ENCODE data around the gene TBC1D3B. TPM values are rescaled to one million over a fixed set of nuclear protein-coding genes. Genes with fewer than 3 reads are reported as not detected.
"Not testable (repeated sequence)": the region's sequence is repeated elsewhere in the genome, so short reads cannot be mapped to it uniquely, and the experiment has no call there.

Gene TBC1D3B
- total RNA-seq, 1 donor from 2014 or later: 3.3 TPM

DNA sequence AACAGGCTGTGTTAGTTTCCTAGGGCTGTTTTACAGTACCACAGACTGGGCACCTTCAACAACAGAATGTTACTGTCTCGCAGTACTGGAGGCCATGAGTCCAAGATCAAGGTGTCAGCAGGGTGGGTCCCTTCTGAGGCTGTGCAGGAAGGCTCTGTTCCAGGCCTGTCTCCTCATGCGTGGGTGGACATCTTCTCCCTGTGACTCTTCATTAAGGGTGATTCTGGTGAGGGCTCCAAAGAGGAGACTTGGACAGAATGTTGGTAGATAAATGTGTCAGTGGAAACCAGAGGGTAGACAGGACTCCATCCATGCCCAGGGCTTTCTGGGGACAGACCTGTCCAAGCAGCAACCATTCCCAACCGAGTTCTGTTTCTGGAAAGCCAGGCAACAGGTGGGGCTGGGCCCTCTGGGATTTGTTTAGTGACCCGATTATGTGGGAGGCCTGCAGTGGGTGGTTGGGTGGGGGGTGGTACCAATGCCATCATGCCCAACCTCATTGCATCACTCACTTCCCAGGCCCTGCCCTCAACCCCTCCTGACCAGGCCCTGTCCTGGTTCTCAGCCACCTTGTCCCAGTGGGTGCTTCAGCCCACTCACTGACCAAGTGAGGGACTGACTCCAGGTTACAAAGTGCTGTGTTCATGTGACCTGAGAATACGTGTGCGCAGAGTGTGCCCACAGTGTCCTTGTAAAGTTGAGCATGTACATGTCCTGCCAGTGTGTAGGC, 5.2 kb upstream of the TBC1D3B start:
- not testable (repeated sequence) for DNase-seq

DNA sequence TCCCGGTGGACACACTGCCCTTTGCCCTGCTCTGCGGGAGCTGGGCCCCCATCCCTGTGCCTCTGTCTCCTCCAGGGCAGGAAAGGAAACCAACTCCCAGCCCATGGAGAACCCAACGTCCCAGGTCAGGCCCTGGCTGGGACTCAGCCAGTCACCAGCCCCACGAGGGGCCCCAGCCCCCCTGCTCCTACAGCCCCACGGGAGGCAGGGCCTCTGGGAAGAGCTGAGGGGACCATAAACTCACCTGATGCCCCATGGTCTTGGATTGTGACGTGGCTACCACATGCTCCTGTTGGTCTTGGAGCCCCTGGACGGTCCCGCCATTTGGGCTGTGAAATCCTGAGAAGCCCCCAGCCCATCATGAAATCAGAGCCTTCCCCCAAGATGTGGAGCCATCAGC, 7.6 kb downstream of the TBC1D3B start:
- not testable (repeated sequence) for DNase-seq

DNA sequence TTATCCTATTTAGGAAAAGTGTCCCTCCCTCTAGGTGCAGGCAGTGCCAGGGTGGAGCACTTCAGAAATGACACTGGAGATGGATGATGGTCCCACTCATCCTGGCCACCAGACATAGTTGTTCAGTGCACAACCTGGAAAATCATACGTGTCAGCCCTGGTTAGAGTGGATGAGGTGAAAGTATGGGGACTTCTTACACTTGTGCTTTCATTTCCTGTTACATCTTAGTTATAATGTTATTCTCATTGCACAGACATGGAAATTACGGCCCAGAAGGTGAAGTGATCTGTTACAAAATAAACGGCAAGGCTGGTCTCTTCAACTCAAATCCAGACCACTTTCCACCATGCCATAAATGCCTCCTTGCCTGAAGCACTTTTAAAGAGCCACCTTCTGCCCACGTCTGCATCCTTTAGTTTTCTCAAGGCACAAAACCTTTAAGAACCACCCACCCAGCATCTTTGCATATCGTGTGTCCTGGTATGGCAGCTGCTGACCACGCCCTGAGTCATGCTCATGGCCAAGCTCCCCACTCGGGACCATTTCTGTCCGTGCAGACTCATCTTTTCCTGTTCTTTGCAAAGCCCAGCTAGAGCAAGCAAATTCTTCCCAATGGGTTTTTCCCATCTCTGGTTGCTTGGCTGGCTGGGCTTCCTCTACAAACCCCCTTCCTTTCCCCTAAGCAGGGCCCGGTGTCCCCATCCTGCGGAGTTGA, 22.4 kb downstream of the TBC1D3B start:
- no peak for DNase-seq

DNA sequence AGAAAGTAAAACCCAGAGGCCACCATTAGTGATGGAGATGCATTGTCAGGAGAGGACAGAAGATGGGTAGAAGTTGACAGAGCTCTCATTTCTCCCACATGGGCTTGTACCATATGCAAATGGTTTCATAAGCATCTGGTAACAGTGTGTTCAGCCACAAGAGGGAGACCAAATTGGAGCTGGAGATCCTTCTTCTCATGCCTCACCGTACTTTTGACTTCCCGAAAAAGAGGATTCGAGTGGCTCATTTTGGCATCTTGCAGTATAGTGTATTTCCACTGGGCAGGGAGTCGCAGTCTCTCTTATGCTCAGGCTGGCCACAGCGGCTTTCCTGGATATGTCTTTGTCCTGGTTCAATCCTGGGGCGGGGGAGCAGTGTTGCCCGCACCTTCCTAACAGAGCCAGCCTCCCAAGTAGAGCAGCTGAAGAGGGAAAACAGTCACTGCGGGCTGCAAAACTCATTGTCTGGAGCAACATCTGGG, 23.8 kb downstream of the TBC1D3B start:
- DNase-seq: no peak

DNA sequence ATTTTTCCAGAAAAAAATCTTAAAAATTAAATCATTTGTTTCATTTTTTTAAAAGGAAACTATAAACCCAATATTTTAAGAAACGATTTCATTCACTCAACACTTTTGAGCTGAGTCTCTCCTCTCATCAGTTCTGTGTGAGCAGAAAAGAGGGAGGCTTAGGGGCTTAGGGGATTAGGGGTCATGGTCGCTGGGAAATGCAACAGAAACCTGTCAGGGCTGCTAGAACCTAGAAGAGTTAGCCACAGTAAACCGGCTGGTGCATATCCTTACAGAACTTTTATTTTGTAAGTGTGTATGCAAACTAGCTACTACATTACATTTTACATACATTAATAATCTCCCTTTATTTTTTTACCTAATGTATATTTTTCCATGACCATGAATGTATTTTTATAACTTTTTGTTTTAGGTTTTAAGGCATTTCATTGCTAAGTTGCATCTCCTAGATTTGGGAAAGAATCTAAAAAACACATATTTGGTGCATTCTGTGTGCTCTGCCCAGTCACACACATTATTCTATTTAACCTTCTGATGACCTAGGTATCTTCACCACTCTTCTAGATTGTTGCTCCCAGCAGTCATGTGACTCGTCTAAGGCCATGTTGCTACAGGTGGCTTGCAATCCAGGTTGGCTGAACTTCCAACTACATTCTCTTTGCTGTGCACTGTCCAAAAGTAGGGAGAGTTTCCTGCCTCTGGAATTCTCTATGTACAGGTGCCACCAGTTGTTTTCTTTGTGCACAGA, 24.4 kb downstream of the TBC1D3B start:
- no peak for DNase-seq

DNA sequence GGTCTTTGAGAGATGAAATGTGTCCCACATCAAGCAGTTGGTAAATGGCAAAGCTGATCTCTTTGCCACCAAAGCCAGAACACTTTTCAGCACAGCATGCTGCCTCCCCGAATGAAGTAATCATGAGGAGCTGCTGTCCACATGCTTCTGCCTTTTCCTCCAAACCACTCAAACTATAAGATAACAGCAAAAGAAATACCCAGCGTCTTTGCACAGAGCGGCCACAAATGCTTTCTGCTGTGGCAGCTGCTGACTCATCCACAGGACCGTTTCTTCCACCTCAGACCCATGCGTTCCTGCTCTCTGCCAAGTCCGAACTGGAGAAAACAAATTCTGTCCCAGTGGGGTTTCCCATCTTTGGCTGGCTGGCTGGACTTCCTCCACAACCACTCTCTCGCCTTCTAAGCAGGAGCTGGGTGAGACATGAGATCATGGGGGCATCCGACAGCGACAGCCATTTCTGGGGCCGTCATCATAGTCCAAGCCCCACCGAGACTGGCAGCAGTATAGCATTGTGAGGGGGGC, 27.1 kb downstream of the TBC1D3B start:
- DNase-seq: no peak

DNA sequence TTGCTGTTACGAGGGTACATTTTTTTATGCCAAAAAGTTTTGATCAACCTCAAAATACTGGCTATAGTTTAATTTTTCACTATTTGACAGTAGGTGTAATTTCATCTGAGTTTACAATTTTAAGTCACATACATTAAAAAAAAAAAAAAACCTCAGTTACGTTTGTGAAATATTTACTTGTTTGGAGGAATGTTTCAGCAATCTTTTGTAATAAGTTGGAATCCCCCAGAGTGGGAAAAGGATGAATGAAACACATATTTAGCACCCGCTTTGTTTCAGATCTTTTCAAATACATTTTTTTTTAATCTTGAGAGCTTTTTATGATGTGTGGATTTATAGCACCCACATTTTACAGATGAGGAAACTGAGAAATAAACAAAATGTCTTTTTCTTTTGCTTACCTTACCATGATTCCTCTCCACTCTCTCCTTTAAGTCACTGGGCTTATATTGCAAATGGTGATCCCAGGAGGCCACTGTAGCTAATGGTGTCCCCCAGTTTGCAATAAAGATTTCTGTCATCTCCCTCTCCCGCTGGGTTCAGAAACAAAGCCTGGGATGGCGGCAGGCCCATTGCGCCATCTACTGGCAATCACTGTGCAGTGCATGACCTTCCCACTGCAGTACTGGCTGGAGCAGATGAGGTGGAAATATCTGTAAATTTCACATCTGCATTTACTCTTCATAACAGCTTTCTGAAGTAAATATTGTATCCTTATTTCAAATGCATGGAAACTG, 27.7 kb downstream of the TBC1D3B start:
- DNase-seq: peak; percentile 79

DNA sequence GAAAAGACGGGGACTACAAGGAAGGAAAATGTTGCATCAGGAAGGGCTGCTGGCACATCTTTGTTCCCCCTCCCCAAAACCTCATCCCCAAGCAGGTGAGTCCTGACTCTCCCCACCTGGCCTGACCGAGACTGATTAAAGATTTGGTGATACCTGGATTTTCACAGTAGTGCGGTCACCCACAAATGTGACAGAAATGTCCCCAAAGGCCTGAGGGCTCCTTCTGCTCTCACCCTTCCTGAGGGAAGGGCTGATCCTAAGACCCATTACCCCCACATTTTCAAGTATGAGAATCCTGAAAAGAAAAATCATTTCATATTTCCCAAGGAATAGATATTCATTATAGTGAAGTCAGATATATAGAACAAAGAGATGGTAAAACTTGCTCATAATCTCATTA, 28.8 kb downstream of the TBC1D3B start:
- no peak for DNase-seq

DNA sequence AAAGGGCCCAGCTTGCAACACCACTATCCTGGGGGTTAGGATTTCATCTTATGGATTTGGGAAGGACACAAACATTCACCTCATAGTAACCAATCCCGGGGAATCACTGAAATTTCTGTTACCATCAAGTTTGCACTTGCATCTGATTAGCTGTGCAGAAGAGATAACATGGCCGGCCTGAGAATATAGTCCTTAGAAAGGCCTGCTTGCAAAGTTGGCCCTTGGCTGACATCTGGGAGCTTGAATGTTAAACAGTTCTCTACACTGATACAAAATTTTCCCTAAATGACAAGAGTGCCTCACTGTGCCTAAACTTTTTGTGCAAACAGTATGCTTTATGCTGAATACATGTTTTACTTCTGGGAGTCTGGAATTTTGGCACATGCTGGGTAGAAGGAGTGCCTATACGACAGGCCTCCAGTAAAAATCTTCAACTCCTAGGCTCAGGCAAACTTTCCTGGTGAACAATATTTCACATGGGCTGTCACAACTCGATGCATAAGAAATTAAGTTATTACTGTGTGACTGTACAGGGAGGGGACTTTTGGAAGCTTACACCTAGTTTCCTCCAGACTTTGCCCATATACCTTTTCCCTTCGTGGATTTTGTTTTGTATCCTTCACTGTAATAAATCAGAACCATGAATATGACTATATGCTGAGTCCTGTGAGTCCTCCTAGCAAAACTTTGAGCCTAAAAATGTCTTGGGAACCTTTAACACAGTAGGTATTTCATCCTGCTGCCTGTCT, 31.3 kb downstream of the TBC1D3B start:
- no peak for DNase-seq

DNA sequence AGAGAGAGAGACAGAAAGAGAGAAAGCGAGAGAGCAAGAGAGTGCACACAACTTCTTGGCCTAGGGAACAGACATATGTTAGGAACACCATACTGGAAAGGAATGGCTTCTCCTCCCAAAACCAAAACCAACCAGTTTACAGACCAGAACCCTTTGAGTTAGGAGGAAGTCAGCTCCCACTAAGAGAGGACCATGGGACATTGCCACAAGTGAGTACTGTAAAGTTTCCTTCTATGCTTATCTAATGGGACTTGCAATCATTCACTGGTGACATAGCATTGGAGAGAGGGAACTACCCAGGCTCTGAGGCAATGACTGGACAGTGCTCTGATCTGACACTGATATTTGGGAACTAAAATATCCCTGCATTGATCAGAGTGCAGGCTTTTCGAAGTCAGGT, 32.4 kb downstream of the TBC1D3B start:
- DNase-seq: no peak

DNA sequence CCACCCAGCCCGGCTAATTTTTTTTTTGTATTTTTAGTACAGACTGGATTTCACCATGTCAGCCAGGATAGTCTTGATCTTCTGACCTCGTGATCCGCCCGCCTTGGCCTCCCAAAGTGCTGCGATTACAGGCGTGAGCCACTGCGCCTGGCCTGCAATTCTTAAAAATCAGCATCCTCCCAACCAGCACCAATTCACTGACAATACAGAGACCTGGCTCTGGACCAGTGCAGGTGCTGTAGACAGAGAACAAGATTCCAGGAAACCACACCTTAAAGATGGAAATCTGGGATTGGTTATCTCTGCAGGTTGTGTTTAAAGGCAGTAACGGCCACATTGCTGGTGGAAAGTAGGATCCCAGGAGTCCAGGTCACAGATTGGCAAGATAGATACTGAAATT, 33.6 kb downstream of the TBC1D3B start:
- DNase-seq: no peak

DNA sequence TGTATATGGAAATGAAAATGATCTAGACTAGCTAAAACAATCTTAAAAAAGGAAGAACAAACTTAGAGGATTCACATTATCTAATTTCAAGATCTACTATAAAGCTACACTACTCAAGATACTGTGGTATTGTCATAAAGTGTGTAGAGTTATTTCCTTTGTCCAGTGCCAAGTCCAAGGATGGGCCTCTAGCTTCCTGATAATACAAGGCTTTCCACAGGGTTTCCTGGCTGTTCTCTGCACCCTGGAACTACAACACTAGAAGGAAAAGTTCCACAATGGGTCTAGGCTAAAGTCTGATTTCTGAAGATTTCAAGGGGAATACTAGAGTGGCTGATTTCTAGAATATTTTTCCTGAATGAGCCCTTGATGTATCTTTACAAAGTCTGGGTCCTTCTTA, 34.2 kb downstream of the TBC1D3B start:
- DNase-seq: no peak

DNA sequence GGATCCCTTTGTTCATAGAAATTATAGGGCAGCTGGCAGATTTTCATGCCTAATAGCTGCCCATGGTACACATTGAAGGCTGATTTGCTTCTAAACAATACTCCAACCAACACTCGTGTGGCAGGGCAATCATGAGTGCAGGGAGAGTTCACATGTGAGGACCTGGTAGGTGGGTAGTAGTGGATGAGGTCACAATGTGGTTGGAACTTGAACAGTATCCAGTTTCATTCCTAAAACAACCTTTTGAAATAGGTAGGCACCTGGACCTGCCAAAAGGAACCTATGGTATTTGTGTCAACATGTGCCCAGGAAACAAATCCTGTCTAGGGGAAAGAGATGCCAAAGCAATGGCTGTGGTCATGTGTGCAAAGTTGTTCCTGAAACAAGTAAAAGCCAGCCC, 40.0 kb downstream of the TBC1D3B start:
- DNase-seq: no peak

DNA sequence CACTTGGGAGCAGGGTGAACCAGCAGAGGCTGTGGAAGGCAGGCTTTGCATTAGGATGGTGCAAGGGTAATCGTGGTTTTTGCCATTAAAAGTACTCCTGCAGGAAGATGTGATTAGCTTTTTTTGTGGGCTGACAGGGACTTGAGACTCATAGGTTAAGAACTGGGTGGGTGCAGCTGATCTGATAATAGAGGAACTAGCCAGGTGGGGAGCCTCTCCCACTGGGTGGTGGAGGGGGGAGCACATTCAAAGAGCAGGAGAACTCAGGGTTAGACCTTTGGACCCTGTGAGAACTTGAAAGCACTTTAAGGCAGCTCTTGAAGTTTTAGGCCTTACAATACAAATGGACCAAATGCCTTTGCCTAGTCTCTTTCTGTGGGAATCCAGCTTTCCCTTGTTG, 40.4 kb downstream of the TBC1D3B start:
- DNase-seq: no peak

DNA sequence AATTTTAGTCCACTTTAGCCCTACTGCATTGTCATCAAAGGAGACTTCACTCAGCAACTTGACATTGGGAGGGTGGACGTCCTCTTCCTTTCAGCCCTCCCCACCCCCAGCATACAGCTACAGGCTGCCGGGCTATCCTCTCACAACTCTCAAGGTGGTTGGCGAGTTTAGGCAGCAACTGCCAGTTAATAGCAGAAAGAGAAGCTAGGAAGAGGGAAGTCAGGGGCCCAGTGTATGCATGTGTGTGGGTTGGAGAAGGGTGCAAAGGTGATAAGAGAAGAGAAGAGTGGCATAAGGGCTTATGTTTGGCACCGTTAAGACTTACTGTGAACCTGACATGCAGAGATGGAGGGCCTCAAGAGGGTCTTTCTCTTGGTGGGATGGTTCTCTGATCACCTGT, 41.0 kb downstream of the TBC1D3B start:
- DNase-seq: no peak

DNA sequence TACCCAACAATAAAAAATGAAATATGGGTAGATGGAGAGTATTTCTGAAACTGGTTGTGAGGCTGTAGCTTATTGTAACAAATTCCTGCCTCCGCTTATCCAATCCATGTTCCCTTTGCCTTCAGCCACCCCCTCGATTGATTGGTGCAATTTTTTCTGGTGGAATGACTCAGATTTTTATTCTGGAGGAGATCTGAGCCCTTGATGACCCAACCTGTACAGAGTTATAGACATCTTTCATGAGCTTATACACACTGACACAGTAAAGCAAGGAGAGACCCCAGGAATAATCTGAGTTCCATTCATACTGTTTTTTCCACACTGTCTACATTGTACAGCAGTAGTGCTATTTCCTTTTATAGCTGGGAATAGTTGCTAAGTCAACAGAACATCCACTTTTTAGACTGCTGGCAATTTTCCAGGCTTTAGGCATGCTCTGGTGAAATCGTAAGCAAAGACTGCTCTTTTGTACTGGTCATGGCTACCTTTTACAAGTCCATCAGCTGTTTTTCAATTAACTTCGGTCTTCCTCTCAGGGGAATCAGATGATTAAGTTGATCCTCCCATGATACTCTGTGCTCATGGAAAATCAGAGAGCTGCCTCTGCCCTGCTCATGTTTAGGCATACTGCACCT, 42.7 kb downstream of the TBC1D3B start:
- DNase-seq: peak; percentile 85

DNA sequence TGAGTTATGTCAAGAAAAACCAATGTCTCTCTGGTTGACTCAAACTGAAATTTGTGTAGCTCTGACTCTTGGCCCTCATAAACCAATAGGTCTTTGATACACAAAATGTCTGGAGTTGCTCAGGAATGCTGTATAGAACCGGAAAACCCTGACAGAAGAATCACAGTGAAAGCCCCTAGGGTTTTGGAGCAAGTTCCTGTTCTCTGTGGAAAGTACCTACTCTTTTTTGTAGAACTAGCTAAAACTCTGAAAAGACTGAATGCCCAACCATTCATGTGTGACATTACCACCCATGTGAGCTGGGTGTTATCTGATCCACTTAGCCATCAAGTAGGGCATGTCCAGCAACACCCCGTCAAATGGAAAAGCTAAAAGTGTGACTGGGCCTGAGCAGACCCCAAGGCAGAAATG, 44.0 kb downstream of the TBC1D3B start:
- DNase-seq: no peak

DNA sequence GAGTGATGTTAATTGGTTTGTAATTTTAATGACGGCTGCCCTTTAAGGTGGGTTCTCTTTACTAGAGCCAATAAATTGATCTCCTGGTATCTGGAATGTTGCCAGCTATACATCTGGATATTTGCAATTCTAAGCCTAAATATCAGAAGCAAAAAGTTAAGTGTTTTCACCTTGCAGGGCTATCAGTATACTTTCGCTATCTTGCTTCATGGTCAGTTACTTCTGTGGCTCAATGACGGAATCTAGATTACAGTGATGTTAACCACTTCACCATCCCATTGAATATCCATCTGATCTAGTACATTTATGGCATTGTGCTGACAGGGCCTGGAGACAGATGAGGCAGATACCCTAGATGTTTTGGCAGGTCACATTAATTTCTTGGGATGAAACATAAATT, 44.5 kb downstream of the TBC1D3B start:
- no peak for DNase-seq

DNA sequence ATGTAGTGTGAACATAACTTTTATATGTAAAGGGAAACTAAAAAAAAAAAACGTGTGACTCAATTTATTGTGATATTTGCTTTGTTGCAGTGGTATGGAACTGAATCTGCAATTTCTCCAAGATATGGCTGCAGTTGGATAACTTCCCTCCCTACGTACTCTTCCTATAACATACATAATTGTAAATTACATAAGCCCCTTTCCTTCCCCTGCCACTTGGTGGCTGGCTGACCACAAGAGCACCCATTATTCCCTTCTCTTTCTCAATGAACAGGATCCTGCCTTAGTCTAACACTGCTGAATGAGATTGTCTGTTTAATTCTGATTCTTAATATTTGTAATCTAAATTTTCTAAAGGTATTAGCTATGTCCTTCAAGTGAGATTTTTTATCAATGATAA, 45.0 kb downstream of the TBC1D3B start:
- DNase-seq: no peak

DNA sequence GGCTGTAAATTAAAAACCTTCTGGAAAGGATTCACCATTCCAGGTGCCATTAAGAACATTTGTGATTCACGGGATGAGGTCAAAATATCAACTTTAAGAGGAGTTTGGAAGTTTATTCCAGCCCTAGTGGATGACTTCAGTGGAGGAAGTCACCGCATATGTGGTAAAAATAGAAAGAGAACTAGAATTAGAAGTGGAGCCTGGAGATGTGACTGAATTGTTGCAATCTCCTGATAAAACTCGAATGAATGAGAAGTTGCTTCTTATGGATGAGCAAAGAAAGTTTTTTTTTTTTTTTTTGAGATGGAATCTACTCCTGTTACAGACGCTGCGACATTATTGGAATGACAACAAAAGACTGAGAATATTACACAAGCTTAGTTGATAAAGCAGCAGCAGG, 46.1 kb downstream of the TBC1D3B start:
- no peak for DNase-seq

DNA sequence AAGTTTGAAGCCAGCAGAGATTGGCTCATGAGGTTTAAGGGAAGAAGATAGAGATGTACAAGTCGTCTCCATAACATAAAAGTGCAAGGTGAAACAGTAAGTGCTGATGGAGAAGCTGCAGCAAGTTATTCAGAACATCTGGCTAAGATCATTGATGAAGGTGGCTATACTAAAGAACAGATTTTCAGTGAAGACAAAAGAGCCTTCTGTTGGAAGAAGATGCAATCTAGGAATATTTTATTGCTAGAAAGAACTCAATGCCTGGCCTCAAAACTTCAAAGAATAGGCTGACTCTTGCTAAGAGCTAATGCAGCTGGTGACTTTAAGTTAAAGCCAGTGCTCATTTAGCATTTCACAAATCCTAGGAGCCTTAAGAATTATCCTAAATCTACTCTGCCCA, 46.8 kb downstream of the TBC1D3B start:
- DNase-seq: no peak

Measured in tongue (tissue), 2 donors.